B cell (primary cell): ENCODE measurements around the gene FAM43A. TPM values are rescaled to one million over a fixed set of nuclear protein-coding genes. Genes with fewer than 3 reads are reported as not detected.

ENCODE experiments used
- ATAC-seq: fragments of 200-7000 bp; cut with Tn5 transposase; one replicate; pipeline ENCODE4 v1.10.0; 2021; ENCODE audit warnings: low read depth, mild to moderate bottlenecking, moderate number of reproducible peaks, moderate library complexity
- CTCF ChIA-PET: fragments of 350-600 bp; sonication (Branson Sonifier 250); formaldehyde crosslinking; loops from one replicate; lab custom pipeline; 2021; ENCODE audit warnings: antibody characterized with exemption, inconsistent platforms; lab: Charles Lee
- POLR2A ChIA-PET: fragments of 350-600 bp; sonication (Branson Sonifier 250); formaldehyde crosslinking; loops from one replicate; lab custom pipeline; 2021; ENCODE audit warnings: antibody characterized with exemption; lab: Charles Lee
- DNase-seq: peaks from one replicate; pipeline ENCODE4 v3.0.0; 2013
- H2AFZ ChIP-seq: 2 replicates; pipeline ENCODE4 v1.6.1; 2012; ENCODE audit warnings: mild to moderate bottlenecking, low read depth, low read length; ENCODE audit not compliant: insufficient read depth, poor library complexity, severe bottlenecking
- H3K27ac ChIP-seq, 2 donors: 1 replicate in 1 of 2; 2 replicates in 1 of 2; pipeline ENCODE4 v1.5.1; 2012 to 2013; ENCODE audit warnings: low read length in 2 of 2, mild to moderate bottlenecking in 2 of 2, moderate library complexity in 1 of 2
- H3K27me3 ChIP-seq, 4 experiments: fragments of 200-600 bp in 1 of 4; sonication (generic) in 1 of 4; replicated peaks in 1 of 4; 1 replicate in 2 of 4; 2 replicates in 2 of 4; pipeline versions ENCODE4 v1.6.1 to v1.7.0; 2013 to 2016; ENCODE audit warnings: low read length in 3 of 4, mild to moderate bottlenecking in 2 of 4, mixed read lengths in 1 of 4, moderate library complexity in 1 of 4; ENCODE audit not compliant: insufficient read depth in 4 of 4, control insufficient read depth in 3 of 4; ENCODE audit errors: control extremely low read depth in 1 of 4
- H3K36me3 ChIP-seq, 2 experiments: replicated peaks in 1 of 2; 1 replicate in 1 of 2; 2 replicates in 1 of 2; pipeline versions ENCODE4 v1.6.1 to v1.7.1; 2013; ENCODE audit warnings: low read length in 1 of 2; ENCODE audit not compliant: insufficient read depth in 2 of 2, control insufficient read depth in 1 of 2; ENCODE audit errors: control extremely low read depth in 1 of 2, extremely low read depth in 1 of 2
- H3K4me1 ChIP-seq, 2 donors: fragments of 200-600 bp in 1 of 2; sonication (generic) in 1 of 2; 1 replicate in 1 of 2; 2 replicates in 1 of 2; pipeline versions ENCODE4 v1.5.1 to v1.6.1; 2013 to 2017; ENCODE audit warnings: low read length in 2 of 2; ENCODE audit not compliant: control insufficient read depth in 2 of 2, insufficient read depth in 2 of 2
- H3K4me2 ChIP-seq: replicated peaks from 2 replicates; pipeline ENCODE3; 2012; ENCODE audit warnings: mild to moderate bottlenecking, low read depth, low read length; ENCODE audit not compliant: poor library complexity, severe bottlenecking
- H3K4me3 ChIP-seq, 5 experiments: fragments of 200-600 bp in 1 of 5; sonication (generic) in 1 of 5; 1 replicate in 3 of 5; 2 replicates in 2 of 5; pipeline versions ENCODE4 v1.5.1 to v1.7.0; 2011 to 2016; ENCODE audit warnings: low read length in 4 of 5, mild to moderate bottlenecking in 4 of 5, low read depth in 2 of 5, control low read depth in 1 of 5, moderate library complexity in 1 of 5; ENCODE audit not compliant: insufficient read depth in 1 of 5; ENCODE audit errors: control extremely low read depth in 1 of 5, extremely low read depth in 1 of 5
- H3K79me2 ChIP-seq: fragments of 200-600 bp; sonication (generic); one replicate; pipeline ENCODE4 v1.6.0; 2016; ENCODE audit warnings: low read length; ENCODE audit not compliant: control insufficient read depth, insufficient read depth
- H3K9ac ChIP-seq: fragments of 200-600 bp; sonication (generic); 2 replicates; pipeline ENCODE4 v1.6.1; 2017; ENCODE audit warnings: mild to moderate bottlenecking, low read length, moderate library complexity
- H3K9me3 ChIP-seq, 3 donors: one replicate each; pipeline versions ENCODE4 v1.6.1 to v1.7.1; 2013; ENCODE audit warnings: low read length in 2 of 3; ENCODE audit not compliant: control insufficient read depth in 2 of 3, insufficient read depth in 1 of 3; ENCODE audit errors: control extremely low read depth in 1 of 3
- H4K20me1 ChIP-seq: 2 replicates; pipeline ENCODE4 v1.6.0; 2012; ENCODE audit warnings: mild to moderate bottlenecking, low read length; ENCODE audit not compliant: insufficient read depth, control insufficient read depth, poor library complexity, severe bottlenecking
- H3K27ac Mint-ChIP-seq: one replicate; pipeline ENCODE4 v1.8.0; 2021; ENCODE audit warnings: mixed read lengths
- H3K27me3 Mint-ChIP-seq: one replicate; pipeline ENCODE4 v1.8.0; 2021; ENCODE audit warnings: mixed read lengths
- H3K4me1 Mint-ChIP-seq: one replicate; pipeline ENCODE4 v1.8.0; 2021; ENCODE audit warnings: mixed read lengths
- H3K4me3 Mint-ChIP-seq: one replicate; pipeline ENCODE4 v1.8.0; 2021; ENCODE audit warnings: mixed read lengths
- H3K9me3 Mint-ChIP-seq: one replicate; pipeline ENCODE4 v1.8.0; 2022; ENCODE audit warnings: mixed read lengths; ENCODE audit not compliant: insufficient read depth
- CTCF ChIP-seq: fragments of 200-600 bp; IDR thresholded peaks from one replicate; pipeline ENCODE4 v1.8.0; 2022; ENCODE audit warnings: antibody characterized with exemption, mild to moderate bottlenecking
- EZH2 ChIP-seq: IDR thresholded peaks from 2 replicates; pipeline ENCODE4 v1.6.1; 2012; ENCODE audit warnings: borderline replicate concordance, low read depth, mild to moderate bottlenecking, moderate library complexity, low read length; ENCODE audit not compliant: insufficient read depth, poor library complexity, severe bottlenecking
- WGBS: methylation state at CpG from one replicate; pipeline ENCODE4 v1.1.5; 2013; ENCODE audit warnings: missing lambda C conversion rate; ENCODE audit not compliant: insufficient coverage; 5-methylcytosine and 5-hydroxymethylcytosine counted together
- intact Hi-C: fragments of 100-400 bp; cut with micrococcal nuclease; formaldehyde crosslinking; loops from one replicate; pipeline ENCODE4 v1.10.0; 2022
- polyA plus RNA-seq: library from polyadenylated mRNA; depleted of rRNA; stranded (reverse); fragments of >200 nt; gene quantifications from 2 replicates; pipeline ENCODE4 v1.2.3, GENCODE V29; 2012
- total RNA-seq, 2 donors: library from RNA; stranded (reverse); fragments of 120-200 nt in 1 of 2; gene quantifications; 1 replicate in 1 of 2; 2 replicates in 1 of 2; pipeline versions ENCODE4 v1.2.3 to v1.2.4, GENCODE V29; 2013 to 2022

FAM43A gene
- total and polyA plus RNA-seq, 2 donors (not counting 1 experiment from before 2014, with no cell fraction given) = 17.1 to 78.6 TPM

DNA sequence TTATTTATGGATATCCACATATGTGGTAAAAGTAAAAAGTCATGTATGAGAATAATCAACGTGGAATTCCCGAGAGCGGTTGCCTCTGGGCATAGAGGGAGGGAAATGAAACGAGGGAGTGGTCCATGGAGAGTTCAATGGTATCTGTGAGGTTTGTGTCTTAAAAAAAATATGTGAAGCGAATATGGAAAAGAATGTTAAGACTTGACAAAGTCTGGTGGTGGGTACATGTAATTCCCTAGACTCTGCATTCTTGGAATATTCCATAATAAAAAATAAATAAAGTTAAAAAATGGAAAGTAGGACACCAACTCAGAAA is 28.4 kb downstream of the FAM43A start:
- Histone ChIP-seq H3K79me2 (no peaks in the 10 kb centered on the region), H3K4me3 (no peak overlapping the region), H3K9ac (no peak overlapping the region), H3K36me3 (no peaks in the 10 kb centered on the region), H3K4me1 (no peaks in the 10 kb centered on the region), H3K27me3 (no peaks in the 10 kb centered on the region), H2AFZ (no peak overlapping the region), H3K4me2 (no peak overlapping the region), H3K9me3 (no peaks in the 10 kb centered on the region), H3K27ac (no peak overlapping the region), H4K20me1 (no peaks in the 10 kb centered on the region)
- intact Hi-C loops = no loop called here
- H3K9me3 Mint-ChIP-seq = no peaks in the 10 kb centered on the region
- DNase-seq = no peak
- no peak overlapping the region for H3K27ac Mint-ChIP-seq
- H3K27me3 Mint-ChIP-seq = peaks cover 5% of the 10 kb centered on the region
- POLR2A ChIA-PET = no interaction called here
- no peak for ATAC-seq
- TF ChIP-seq EZH2 (no peak), CTCF (no peak)
- CTCF ChIA-PET = no interaction called here
- 91% methylated on average over 4 of the region's 5 CpGs for WGBS
- peaks cover 4% of the 10 kb centered on the region for H3K4me1 Mint-ChIP-seq
- no peak overlapping the region for H3K4me3 Mint-ChIP-seq

- Histone ChIP-seq H2AFZ (no peak overlapping the region), H3K9ac (no peak overlapping the region), H3K9me3 (no peaks in the 10 kb centered on the region), H3K36me3 (no peaks in the 10 kb centered on the region), H3K4me2 (no peak overlapping the region), H3K27me3 (no peaks in the 10 kb centered on the region), H3K79me2 (no peaks in the 10 kb centered on the region), H3K4me1 (no peaks in the 10 kb centered on the region), H4K20me1 (no peaks in the 10 kb centered on the region), H3K27ac (no peak overlapping the region), H3K4me3 (no peak overlapping the region)
- DNase-seq = no peak
- Mint-ChIP-seq H3K27ac (no peak overlapping the region), H3K4me3 (no peak overlapping the region), H3K4me1 (peaks cover 4% of the 10 kb centered on the region), H3K27me3 (peaks cover 5% of the 10 kb centered on the region), H3K9me3 (no peaks in the 10 kb centered on the region)
- no peak for ATAC-seq
- intact Hi-C loops = no loop called here
- TF ChIP-seq EZH2 = no peak
- no peak for TF ChIP-seq CTCF
- CTCF ChIA-PET = no interaction called here
- WGBS = 84% methylated on average over 6 of the region's 6 CpGs
- POLR2A ChIA-PET = no interaction called here
Observed at GRCh38 chr3:194714564-194714963, 28.9 kb downstream of the FAM43A start.
